Esophagus muscularis mucosa (tissue), 4 donors: ENCODE measurements around the gene UXT.

ENCODE experiments used
- CTCF ChIP-seq, 3 experiments: fragments of 200-600 bp in 2 of 3; fragments of 450-650 bp in 1 of 3; sonication (generic) in 2 of 3; IDR thresholded peaks; one replicate each; pipeline ENCODE4 v1.5.1; 2017 to 2019; ENCODE audit warnings: antibody characterized with exemption in 3 of 3, mild to moderate bottlenecking in 2 of 3, moderate library complexity in 1 of 3
- EP300 ChIP-seq: sonication (generic); formaldehyde crosslinking; IDR thresholded peaks from one replicate; pipeline ENCODE4 v1.6.1; 2017; ENCODE audit warnings: antibody characterized with exemption
- POLR2A ChIP-seq: fragments of 450-650 bp; IDR thresholded peaks from one replicate; pipeline ENCODE4 v1.6.1; 2017; ENCODE audit warnings: antibody characterized with exemption, moderate library complexity, mild to moderate bottlenecking, low read depth
- POLR2AphosphoS5 ChIP-seq, 2 donors: sonication (generic); formaldehyde crosslinking; IDR thresholded peaks; one replicate each; pipeline ENCODE4 v1.6.1; 2017; ENCODE audit warnings: antibody characterized with exemption in 2 of 2

- TF ChIP-seq CTCF (IDR thresholded peaks at IDR 0.05) (no peak), EP300 (no peak), POLR2AphosphoS5 (IDR thresholded peaks at IDR 0.05) (no peak), POLR2A (no peak)
These were observed 5.8 kb upstream of the UXT start for GRCh38 chrX:47664737-47665136.
